ENCODE results near the gene DPP7.

DNA sequence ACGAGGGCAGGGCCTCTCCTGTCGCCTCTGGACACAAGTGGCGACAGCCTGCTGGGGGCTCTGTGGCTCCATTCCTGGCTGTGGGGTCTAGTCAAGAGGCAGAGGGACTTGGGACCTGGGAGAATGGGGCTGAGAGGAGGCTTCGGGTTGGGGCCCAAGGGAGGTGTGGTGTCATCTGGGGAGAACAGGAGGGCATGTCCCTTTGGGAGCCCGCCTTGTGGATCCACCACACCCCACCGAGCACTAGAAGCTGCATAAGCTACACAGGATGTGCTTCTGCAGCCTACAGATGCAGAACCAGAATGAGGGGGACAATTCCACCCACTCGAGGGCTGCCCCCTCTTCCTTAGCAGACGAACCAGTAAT, 31.6 kb downstream of the DPP7 start:
- TF ChIP-seq, protein P1, sequence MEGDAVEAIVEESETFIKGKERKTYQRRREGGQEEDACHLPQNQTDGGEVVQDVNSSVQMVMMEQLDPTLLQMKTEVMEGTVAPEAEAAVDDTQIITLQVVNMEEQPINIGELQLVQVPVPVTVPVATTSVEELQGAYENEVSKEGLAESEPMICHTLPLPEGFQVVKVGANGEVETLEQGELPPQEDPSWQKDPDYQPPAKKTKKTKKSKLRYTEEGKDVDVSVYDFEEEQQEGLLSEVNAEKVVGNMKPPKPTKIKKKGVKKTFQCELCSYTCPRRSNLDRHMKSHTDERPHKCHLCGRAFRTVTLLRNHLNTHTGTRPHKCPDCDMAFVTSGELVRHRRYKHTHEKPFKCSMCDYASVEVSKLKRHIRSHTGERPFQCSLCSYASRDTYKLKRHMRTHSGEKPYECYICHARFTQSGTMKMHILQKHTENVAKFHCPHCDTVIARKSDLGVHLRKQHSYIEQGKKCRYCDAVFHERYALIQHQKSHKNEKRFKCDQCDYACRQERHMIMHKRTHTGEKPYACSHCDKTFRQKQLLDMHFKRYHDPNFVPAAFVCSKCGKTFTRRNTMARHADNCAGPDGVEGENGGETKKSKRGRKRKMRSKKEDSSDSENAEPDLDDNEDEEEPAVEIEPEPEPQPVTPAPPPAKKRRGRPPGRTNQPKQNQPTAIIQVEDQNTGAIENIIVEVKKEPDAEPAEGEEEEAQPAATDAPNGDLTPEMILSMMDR (IDR thresholded peaks at IDR 0.05) = no peak
- TF ChIP-seq POLR2A (IDR thresholded peaks at IDR 0.05) = no peak
